H54 (cell line): ENCODE measurements around the gene SPATA6L.
A peak's percentile ranks its signal among the peaks of the same experiment; 100 is the strongest.

ENCODE experiments used
- DNase-seq: peaks from one replicate; pipeline ENCODE4 v3.0.0; 2011; ENCODE audit warnings: low spot score, mixed read lengths; ENCODE audit not compliant: insufficient read length
- FAIRE-seq: peaks from 3 replicates; lab custom pipeline; 2011; peaks lifted over from hg19 to GRCh38; lab: Jason Lieb, UNC
- POLR2A ChIP-seq: IDR thresholded peaks from 2 replicates; pipeline ENCODE4 v1.6.1; 2011; ENCODE audit warnings: low read depth, mild to moderate bottlenecking, low read length

The SPATA6L gene

GRCh38 chr9:4553951-4554381 is 112.3 kb downstream of the SPATA6L start:
- TF ChIP-seq POLR2A, result no peak
- peak; percentile 55 for FAIRE-seq

GRCh38 chr9:4550777-4551484 is 115.3 kb downstream of the SPATA6L start:
- DNase-seq (no peak), FAIRE-seq (no peak)
- TF ChIP-seq POLR2A, result no peak

More at GRCh38 chr9:4553951-4554381, 112.3 kb downstream of the SPATA6L start:
- no peak for DNase-seq

GRCh38 chr9:4549751-4550295 is 116.5 kb downstream of the SPATA6L start:
- DNase-seq, result no peak
- no peak for TF ChIP-seq POLR2A
- FAIRE-seq, result no peak

- FAIRE-seq, result peak; percentile 20
- TF ChIP-seq POLR2A, result no peak
These were observed 117.2 kb downstream of the SPATA6L start for GRCh38 chr9:4548811-4549725.

More at GRCh38 chr9:4548811-4549725, 117.2 kb downstream of the SPATA6L start:
- DNase-seq, result no peak
